Adipocyte (in vitro differentiated cells): ENCODE data around the gene PCSK7.
"Not testable (repeated sequence)": the region's sequence is repeated elsewhere in the genome, so short reads cannot be mapped to it uniquely, and the experiment has no call there.

ENCODE experiments used
- DNase-seq: peaks from one replicate; pipeline ENCODE4 v3.0.0-alpha.2; 2015; ENCODE audit warnings: low read depth
- H3K27me3 ChIP-seq: replicated peaks from 2 replicates; pipeline ENCODE4 v1.7.0; 2013; ENCODE audit warnings: mild to moderate bottlenecking, low read length, moderate library complexity; ENCODE audit not compliant: control insufficient read depth, insufficient read depth
- H3K36me3 ChIP-seq: 2 replicates; pipeline ENCODE4 v1.7.0; 2013; ENCODE audit warnings: low read length, mild to moderate bottlenecking, moderate library complexity; ENCODE audit not compliant: control insufficient read depth, insufficient read depth, severe bottlenecking
- H3K4me1 ChIP-seq: 2 replicates; pipeline ENCODE4 v1.7.0; 2013; ENCODE audit warnings: mild to moderate bottlenecking, low read length, moderate library complexity; ENCODE audit not compliant: control insufficient read depth, insufficient read depth
- H3K4me3 ChIP-seq: 2 replicates; pipeline ENCODE4 v1.7.0; 2013; ENCODE audit warnings: mild to moderate bottlenecking, low read length, moderate library complexity
- H3K9ac ChIP-seq: 2 replicates; pipeline ENCODE4 v1.7.0; 2013; ENCODE audit warnings: mild to moderate bottlenecking, low read length, moderate library complexity
- H3K9me3 ChIP-seq: 2 replicates; pipeline ENCODE4 v1.7.0; 2013; ENCODE audit warnings: mild to moderate bottlenecking, low read length, moderate library complexity; ENCODE audit not compliant: control insufficient read depth

PCSK7 gene

GRCh38 chr11:117185736-117186430 is 46.0 kb downstream of the PCSK7 start:
- no peak overlapping the region for H3K9ac ChIP-seq
- DNase-seq = no peak
- H3K9me3 ChIP-seq = no peaks in the 10 kb centered on the region
- H3K36me3 ChIP-seq = peaks cover 80% of the 10 kb centered on the region
- H3K4me3 ChIP-seq = no peak overlapping the region
- no peaks in the 10 kb centered on the region for H3K27me3 ChIP-seq
- peaks cover 3% of the 10 kb centered on the region for H3K4me1 ChIP-seq

GRCh38 chr11:117183724-117184349 is 48.0 kb downstream of the PCSK7 start:
- no peaks in the 10 kb centered on the region for H3K9me3 ChIP-seq
- H3K36me3 ChIP-seq = peaks cover 60% of the 10 kb centered on the region
- H3K4me3 ChIP-seq = no peak overlapping the region
- DNase-seq = no peak
- peaks cover 19% of the 10 kb centered on the region for H3K4me1 ChIP-seq
- no peak overlapping the region for H3K9ac ChIP-seq
- no peaks in the 10 kb centered on the region for H3K27me3 ChIP-seq

- not testable (repeated sequence) for DNase-seq, H3K9ac ChIP-seq, H3K27me3 ChIP-seq, H3K4me3 ChIP-seq, H3K9me3 ChIP-seq
- H3K36me3 ChIP-seq = peaks cover 54% of the 10 kb centered on the region
- peaks cover 22% of the 10 kb centered on the region for H3K4me1 ChIP-seq
Observed at GRCh38 chr11:117183178-117183577, 48.7 kb downstream of the PCSK7 start.

- no peaks in the 10 kb centered on the region for H3K9me3 ChIP-seq
- no peak for DNase-seq
Observed at GRCh38 chr11:117182551-117182935, 49.3 kb downstream of the PCSK7 start.

GRCh38 chr11:117181586-117182550 is 50.0 kb downstream of the PCSK7 start:
- no peak for DNase-seq
- no peaks in the 10 kb centered on the region for H3K9me3 ChIP-seq
- H3K36me3 ChIP-seq = peaks cover 41% of the 10 kb centered on the region
- H3K4me3 ChIP-seq = no peak overlapping the region
- no peak overlapping the region for H3K9ac ChIP-seq
- H3K27me3 ChIP-seq = no peaks in the 10 kb centered on the region
- peaks cover 27% of the 10 kb centered on the region for H3K4me1 ChIP-seq

More at GRCh38 chr11:117182551-117182935, 49.3 kb downstream of the PCSK7 start:
- Histone ChIP-seq H3K36me3 (peaks cover 47% of the 10 kb centered on the region), H3K27me3 (no peaks in the 10 kb centered on the region), H3K4me3 (no peak overlapping the region), H3K4me1 (peaks cover 27% of the 10 kb centered on the region), H3K9ac (no peak overlapping the region)

- Histone ChIP-seq H3K9me3 (no peaks in the 10 kb centered on the region), H3K27me3 (no peaks in the 10 kb centered on the region), H3K9ac (peak overlapping the region; percentile 96), H3K4me3 (peak overlapping the region; percentile 94), H3K4me1 (peaks cover 33% of the 10 kb centered on the region), H3K36me3 (peaks cover 33% of the 10 kb centered on the region)
- DNase-seq = peak; percentile 60
Observed at GRCh38 chr11:117180661-117181585, 51.0 kb downstream of the PCSK7 start.

- Histone ChIP-seq H3K36me3 (peaks cover 26% of the 10 kb centered on the region), H3K27me3 (no peaks in the 10 kb centered on the region), H3K9ac (peak overlapping the region; percentile 96), H3K4me1 (peaks cover 40% of the 10 kb centered on the region), H3K4me3 (peak overlapping the region; percentile 94), H3K9me3 (no peaks in the 10 kb centered on the region)
- peak; percentile 56 for DNase-seq
Observed at GRCh38 chr11:117180020-117180419, 51.9 kb downstream of the PCSK7 start.

GRCh38 chr11:117179048-117179999 is 52.5 kb downstream of the PCSK7 start:
- DNase-seq = peak; percentile 61
- Histone ChIP-seq H3K9me3 (no peaks in the 10 kb centered on the region), H3K4me3 (peak overlapping the region; percentile 94), H3K27me3 (no peaks in the 10 kb centered on the region), H3K9ac (peak overlapping the region; percentile 96), H3K4me1 (peaks cover 41% of the 10 kb centered on the region), H3K36me3 (peaks cover 23% of the 10 kb centered on the region)

GRCh38 chr11:117178210-117179034 is 53.5 kb downstream of the PCSK7 start, which contains the start of gene SIDT2:
TSS of gene SIDT2 (plus strand) at chr11:117178743. CDS start at chr11:117179264, 521 bp downstream.
- Histone ChIP-seq H3K27me3 (no peaks in the 10 kb centered on the region), H3K4me1 (peaks cover 47% of the 10 kb centered on the region), H3K9me3 (no peaks in the 10 kb centered on the region), H3K36me3 (peaks cover 14% of the 10 kb centered on the region), H3K9ac (peak within 1 kb of the TSS; percentile 96), H3K4me3 (peak within 1 kb of the TSS; percentile 94)
- peak; percentile 98 for DNase-seq
